Activated CD4-positive, alpha-beta memory T cell treated with anti-CD3 and anti-CD28 coated beads, Interleukin-2, amount 10 ng/mL, durations not matched to agents 7 days and 5 days (primary cell): ENCODE results near the gene MITF. TPM values are rescaled to one million over a fixed set of nuclear protein-coding genes. Genes with fewer than 3 reads are reported as not detected.

Experiments
- CTCF ChIA-PET: fragments of 350-600 bp; sonication (Branson Sonifier 250); formaldehyde crosslinking; loops from one replicate; lab custom pipeline; 2021; ENCODE audit warnings: antibody characterized with exemption, inconsistent platforms; lab: Charles Lee
- POLR2A ChIA-PET: fragments of 350-600 bp; sonication (Branson Sonifier 250); formaldehyde crosslinking; loops from one replicate; lab custom pipeline; 2021; ENCODE audit warnings: antibody characterized with exemption; lab: Charles Lee
- DNase-seq: peaks from one replicate; pipeline ENCODE4 v3.0.0-alpha.2; 2020
- H3K27ac Mint-ChIP-seq: one replicate; pipeline ENCODE4 v1.8.0; 2021; ENCODE audit warnings: mild to moderate bottlenecking, mixed read lengths
- H3K27me3 Mint-ChIP-seq: one replicate; pipeline ENCODE4 v1.8.0; 2021; ENCODE audit warnings: mixed read lengths
- H3K36me3 Mint-ChIP-seq: one replicate; pipeline ENCODE4 v1.8.0; 2021; ENCODE audit warnings: low read depth, mixed read lengths
- H3K4me1 Mint-ChIP-seq: one replicate; pipeline ENCODE4 v1.8.0; 2021; ENCODE audit warnings: mixed read lengths
- H3K4me3 Mint-ChIP-seq: one replicate; pipeline ENCODE4 v1.8.0; 2021; ENCODE audit warnings: mild to moderate bottlenecking, mixed read lengths
- H3K9me3 Mint-ChIP-seq: one replicate; pipeline ENCODE4 v1.8.0; 2021; ENCODE audit warnings: mixed read lengths
- total RNA-seq, 2 experiments: library from RNA; stranded (reverse); gene quantifications; one replicate each; pipeline ENCODE4 v1.2.3, GENCODE V29; 2021

MITF gene
- total RNA-seq, 2 experiments from 2014 or later: not detected

- ChIA-PET CTCF (no interaction called here), POLR2A (no interaction called here)
- Mint-ChIP-seq H3K36me3 (no peaks in the 10 kb centered on the region), H3K4me3 (no peak overlapping the region), H3K27ac (no peak overlapping the region), H3K4me1 (no peaks in the 10 kb centered on the region), H3K27me3 (no peaks in the 10 kb centered on the region), H3K9me3 (no peaks in the 10 kb centered on the region)
- no peak for DNase-seq
Observed at GRCh38 chr3:69752241-69752640, 13.0 kb downstream of the MITF start.

GRCh38 chr3:69753179-69753775, 14.0 kb downstream of the MITF start:
- ChIA-PET POLR2A (no interaction called here), CTCF (no interaction called here)
- Mint-ChIP-seq H3K27ac (no peak overlapping the region), H3K9me3 (no peaks in the 10 kb centered on the region), H3K27me3 (no peaks in the 10 kb centered on the region), H3K36me3 (no peaks in the 10 kb centered on the region), H3K4me1 (no peaks in the 10 kb centered on the region), H3K4me3 (no peak overlapping the region)
- DNase-seq: no peak

GRCh38 chr3:69755795-69756194, 16.5 kb downstream of the MITF start:
- Mint-ChIP-seq H3K27ac (no peak overlapping the region), H3K36me3 (no peaks in the 10 kb centered on the region), H3K27me3 (no peaks in the 10 kb centered on the region), H3K9me3 (no peaks in the 10 kb centered on the region), H3K4me1 (no peaks in the 10 kb centered on the region), H3K4me3 (no peak overlapping the region)
- POLR2A ChIA-PET: no interaction called here
- CTCF ChIA-PET: no interaction called here
- no peak for DNase-seq

- DNase-seq: no peak
- H3K4me3 Mint-ChIP-seq: no peak overlapping the region
- no peaks in the 10 kb centered on the region for H3K9me3 Mint-ChIP-seq
- CTCF ChIA-PET: interaction anchor here (0.6 kb wide), 1 partner anchor 335 kb away, joined by 4 read pairs; no protein-coding TSS in a partner anchor
- POLR2A ChIA-PET: no interaction called here
- peaks cover 2% of the 10 kb centered on the region for H3K4me1 Mint-ChIP-seq
- H3K27me3 Mint-ChIP-seq: peaks cover 2% of the 10 kb centered on the region
- no peaks in the 10 kb centered on the region for H3K36me3 Mint-ChIP-seq
- no peak overlapping the region for H3K27ac Mint-ChIP-seq
Observed at GRCh38 chr3:69761896-69762767, 22.9 kb downstream of the MITF start.

GRCh38 chr3:69762768-69763229, 23.5 kb downstream of the MITF start:
- no peak overlapping the region for H3K4me3 Mint-ChIP-seq
- CTCF ChIA-PET: no interaction called here

GRCh38 chr3:69763458-69763857, 24.2 kb downstream of the MITF start:
- H3K36me3 Mint-ChIP-seq: no peaks in the 10 kb centered on the region

More at GRCh38 chr3:69762768-69763229, 23.5 kb downstream of the MITF start:
- H3K36me3 Mint-ChIP-seq: no peaks in the 10 kb centered on the region
- peaks cover 2% of the 10 kb centered on the region for H3K4me1 Mint-ChIP-seq
- H3K27me3 Mint-ChIP-seq: peaks cover 2% of the 10 kb centered on the region
- POLR2A ChIA-PET: no interaction called here
- no peak for DNase-seq
- H3K27ac Mint-ChIP-seq: no peak overlapping the region
- no peaks in the 10 kb centered on the region for H3K9me3 Mint-ChIP-seq

GRCh38 chr3:69764121-69764741, 25.0 kb downstream of the MITF start:
- Mint-ChIP-seq H3K4me3 (no peak overlapping the region), H3K27me3 (peaks cover 2% of the 10 kb centered on the region), H3K36me3 (no peaks in the 10 kb centered on the region), H3K9me3 (no peaks in the 10 kb centered on the region), H3K27ac (no peak overlapping the region), H3K4me1 (peaks cover 2% of the 10 kb centered on the region)
- ChIA-PET CTCF (no interaction called here), POLR2A (no interaction called here)
- no peak for DNase-seq

More at GRCh38 chr3:69763458-69763857, 24.2 kb downstream of the MITF start:
- no peak for DNase-seq
- peaks cover 2% of the 10 kb centered on the region for H3K27me3 Mint-ChIP-seq
- CTCF ChIA-PET: no interaction called here
- H3K4me3 Mint-ChIP-seq: no peak overlapping the region
- POLR2A ChIA-PET: no interaction called here
- no peaks in the 10 kb centered on the region for H3K9me3 Mint-ChIP-seq
- no peak overlapping the region for H3K27ac Mint-ChIP-seq
- H3K4me1 Mint-ChIP-seq: peaks cover 2% of the 10 kb centered on the region

- POLR2A ChIA-PET: no interaction called here
- Mint-ChIP-seq H3K4me1 (peaks cover 2% of the 10 kb centered on the region), H3K27ac (no peak overlapping the region), H3K4me3 (no peak overlapping the region), H3K9me3 (no peaks in the 10 kb centered on the region), H3K36me3 (no peaks in the 10 kb centered on the region), H3K27me3 (peaks cover 2% of the 10 kb centered on the region)
- DNase-seq: no peak
- CTCF ChIA-PET: no interaction called here
Observed at GRCh38 chr3:69764861-69765260, 25.6 kb downstream of the MITF start.

- H3K27ac Mint-ChIP-seq: no peak overlapping the region
- H3K36me3 Mint-ChIP-seq: no peaks in the 10 kb centered on the region
- no peak overlapping the region for H3K4me3 Mint-ChIP-seq
- CTCF ChIA-PET: no interaction called here
- H3K4me1 Mint-ChIP-seq: peaks cover 2% of the 10 kb centered on the region
- no peaks in the 10 kb centered on the region for H3K27me3 Mint-ChIP-seq
- H3K9me3 Mint-ChIP-seq: no peaks in the 10 kb centered on the region
- POLR2A ChIA-PET: no interaction called here
- DNase-seq: no peak
Observed at GRCh38 chr3:69766638-69767037, 27.4 kb downstream of the MITF start.

- POLR2A ChIA-PET: no interaction called here
- Mint-ChIP-seq H3K9me3 (no peaks in the 10 kb centered on the region), H3K4me3 (no peak overlapping the region), H3K27me3 (no peaks in the 10 kb centered on the region), H3K36me3 (no peaks in the 10 kb centered on the region), H3K4me1 (peaks cover 2% of the 10 kb centered on the region), H3K27ac (no peak overlapping the region)
- CTCF ChIA-PET: no interaction called here
- DNase-seq: no peak
Observed at GRCh38 chr3:69767571-69767970, 28.3 kb downstream of the MITF start.

GRCh38 chr3:69768438-69768837, 29.2 kb downstream of the MITF start:
- no peak for DNase-seq
- H3K4me1 Mint-ChIP-seq: no peaks in the 10 kb centered on the region
- ChIA-PET POLR2A (no interaction called here), CTCF (no interaction called here)
- no peak overlapping the region for H3K4me3 Mint-ChIP-seq
- no peaks in the 10 kb centered on the region for H3K27me3 Mint-ChIP-seq
- no peak overlapping the region for H3K27ac Mint-ChIP-seq
- H3K36me3 Mint-ChIP-seq: no peaks in the 10 kb centered on the region
- no peaks in the 10 kb centered on the region for H3K9me3 Mint-ChIP-seq

GRCh38 chr3:69770219-69770618, 31.0 kb downstream of the MITF start:
- H3K27ac Mint-ChIP-seq: no peak overlapping the region
- no peaks in the 10 kb centered on the region for H3K4me1 Mint-ChIP-seq
- ChIA-PET POLR2A (no interaction called here), CTCF (no interaction called here)
- no peaks in the 10 kb centered on the region for H3K27me3 Mint-ChIP-seq
- H3K4me3 Mint-ChIP-seq: no peak overlapping the region
- no peaks in the 10 kb centered on the region for H3K9me3 Mint-ChIP-seq
- H3K36me3 Mint-ChIP-seq: no peaks in the 10 kb centered on the region
- DNase-seq: no peak

GRCh38 chr3:69770976-69771634, 31.8 kb downstream of the MITF start:
- ChIA-PET POLR2A (no interaction called here), CTCF (no interaction called here)
- Mint-ChIP-seq H3K9me3 (no peaks in the 10 kb centered on the region), H3K36me3 (no peaks in the 10 kb centered on the region), H3K27me3 (no peaks in the 10 kb centered on the region), H3K4me1 (no peaks in the 10 kb centered on the region), H3K4me3 (no peak overlapping the region), H3K27ac (no peak overlapping the region)
- no peak for DNase-seq
